GM19468 (cell line): Measurements from ENCODE around the gene STK32C.
"Not testable (repeated sequence)": the region's sequence is repeated elsewhere in the genome, so short reads cannot be mapped to it uniquely, and the experiment has no call there.

Experiments used
- ATAC-seq: cut with Tn5 transposase; IDR thresholded peaks from one replicate; pipeline ENCODE4 v1.9.1; 2021; ENCODE audit warnings: mild to moderate bottlenecking, moderate library complexity, moderate number of reproducible peaks; ENCODE audit not compliant: unreplicated experiment; ENCODE audit errors: extremely low read depth

The STK32C gene

GRCh38 chr10:132307823-132308586, at the start of gene STK32C:
Gene STK32C (minus strand): TSS chr10:132307950. CDS start chr10:132307833, 117 bp downstream.
- ATAC-seq, result peak; percentile 59

- no peak for ATAC-seq
These were observed 49.0 kb upstream of the STK32C start for GRCh38 chr10:132356621-132357195.

GRCh38 chr10:132355754-132356153, 48.0 kb upstream of the STK32C start:
- no peak for ATAC-seq

- ATAC-seq, result no peak
These were observed 47.5 kb upstream of the STK32C start for GRCh38 chr10:132355297-132355696.

- no peak for ATAC-seq
These were observed 46.8 kb upstream of the STK32C start for GRCh38 chr10:132354356-132355094.

GRCh38 chr10:132353456-132354355, 46.0 kb upstream of the STK32C start:
- ATAC-seq, result no peak

- ATAC-seq, result not testable (repeated sequence)
These were observed 44.9 kb upstream of the STK32C start for GRCh38 chr10:132352462-132353308.

GRCh38 chr10:132351611-132352010, 43.9 kb upstream of the STK32C start:
- ATAC-seq, result no peak

GRCh38 chr10:132350946-132351345, 43.2 kb upstream of the STK32C start:
- no peak for ATAC-seq

- no peak for ATAC-seq
These were observed 42.6 kb upstream of the STK32C start for GRCh38 chr10:132350391-132350790.

- no peak for ATAC-seq
These were observed 42.0 kb upstream of the STK32C start for GRCh38 chr10:132349766-132350165.

GRCh38 chr10:132347931-132348267, 40.1 kb upstream of the STK32C start:
- no peak for ATAC-seq

- no peak for ATAC-seq
These were observed 39.6 kb upstream of the STK32C start for GRCh38 chr10:132347211-132347930.

GRCh38 chr10:132346806-132347205, 39.1 kb upstream of the STK32C start:
- ATAC-seq, result no peak

GRCh38 chr10:132345345-132345744, 37.6 kb upstream of the STK32C start:
- no peak for ATAC-seq

GRCh38 chr10:132344386-132344785, 36.6 kb upstream of the STK32C start:
- ATAC-seq, result no peak

- no peak for ATAC-seq
These were observed 34.8 kb upstream of the STK32C start for GRCh38 chr10:132342553-132342952.

- ATAC-seq, result no peak
These were observed 34.0 kb upstream of the STK32C start for GRCh38 chr10:132341781-132342180.

GRCh38 chr10:132341017-132341416, 33.3 kb upstream of the STK32C start:
- no peak for ATAC-seq
